Activated CD4-positive, alpha-beta T cell treated with anti-CD3 and anti-CD28 coated beads for 36 hours (primary cell): ENCODE data around the gene ZNF783. TPM values are rescaled to one million over a fixed set of nuclear protein-coding genes. Genes with fewer than 3 reads are reported as not detected.

Experiments
- ATAC-seq: fragments of 200-7000 bp; cut with Tn5 transposase; one replicate; pipeline ENCODE4 v1.10.0; 2021; ENCODE audit warnings: mild to moderate bottlenecking, moderate library complexity
- CTCF ChIA-PET: fragments of 350-600 bp; sonication (Branson Sonifier 250); formaldehyde crosslinking; loops from one replicate; lab custom pipeline; 2021; ENCODE audit warnings: antibody characterized with exemption; lab: Charles Lee
- POLR2A ChIA-PET: fragments of 350-600 bp; sonication (Branson Sonifier 250); formaldehyde crosslinking; loops from one replicate; lab custom pipeline; 2021; ENCODE audit warnings: antibody characterized with exemption, inconsistent platforms; lab: Charles Lee
- DNase-seq: peaks from one replicate; pipeline ENCODE4 v3.0.0-alpha.2; 2020
- H3K27ac Mint-ChIP-seq: one replicate; pipeline ENCODE4 v1.8.0; 2021; ENCODE audit warnings: mixed read lengths
- H3K27me3 Mint-ChIP-seq: one replicate; pipeline ENCODE4 v1.8.0; 2021; ENCODE audit warnings: mixed read lengths
- H3K36me3 Mint-ChIP-seq: one replicate; pipeline ENCODE4 v1.8.0; 2021; ENCODE audit warnings: low read depth, mixed read lengths
- H3K4me1 Mint-ChIP-seq: one replicate; pipeline ENCODE4 v1.8.0; 2021; ENCODE audit warnings: mixed read lengths
- H3K4me3 Mint-ChIP-seq: one replicate; pipeline ENCODE4 v1.8.0; 2021; ENCODE audit warnings: mild to moderate bottlenecking, moderate library complexity, mixed read lengths
- H3K9me3 Mint-ChIP-seq: one replicate; pipeline ENCODE4 v1.8.0; 2021; ENCODE audit warnings: low read depth, mixed read lengths
- intact Hi-C, 2 experiments: fragments of 100-400 bp; cut with DNase I in 1 of 2; cut with micrococcal nuclease in 1 of 2; formaldehyde crosslinking; loops; one replicate each; pipeline versions ENCODE4 v1.14.2 to v1.15.1; 2022 to 2024; cut with DNase I, micrococcal nuclease
- total RNA-seq, 2 experiments: library from RNA; stranded (reverse); gene quantifications; one replicate each; pipeline ENCODE4 v1.2.3, GENCODE V29; 2021

The ZNF783 gene
- total RNA-seq = 10 to 100 TPM; 14.5 to 15.4 TPM

DNA sequence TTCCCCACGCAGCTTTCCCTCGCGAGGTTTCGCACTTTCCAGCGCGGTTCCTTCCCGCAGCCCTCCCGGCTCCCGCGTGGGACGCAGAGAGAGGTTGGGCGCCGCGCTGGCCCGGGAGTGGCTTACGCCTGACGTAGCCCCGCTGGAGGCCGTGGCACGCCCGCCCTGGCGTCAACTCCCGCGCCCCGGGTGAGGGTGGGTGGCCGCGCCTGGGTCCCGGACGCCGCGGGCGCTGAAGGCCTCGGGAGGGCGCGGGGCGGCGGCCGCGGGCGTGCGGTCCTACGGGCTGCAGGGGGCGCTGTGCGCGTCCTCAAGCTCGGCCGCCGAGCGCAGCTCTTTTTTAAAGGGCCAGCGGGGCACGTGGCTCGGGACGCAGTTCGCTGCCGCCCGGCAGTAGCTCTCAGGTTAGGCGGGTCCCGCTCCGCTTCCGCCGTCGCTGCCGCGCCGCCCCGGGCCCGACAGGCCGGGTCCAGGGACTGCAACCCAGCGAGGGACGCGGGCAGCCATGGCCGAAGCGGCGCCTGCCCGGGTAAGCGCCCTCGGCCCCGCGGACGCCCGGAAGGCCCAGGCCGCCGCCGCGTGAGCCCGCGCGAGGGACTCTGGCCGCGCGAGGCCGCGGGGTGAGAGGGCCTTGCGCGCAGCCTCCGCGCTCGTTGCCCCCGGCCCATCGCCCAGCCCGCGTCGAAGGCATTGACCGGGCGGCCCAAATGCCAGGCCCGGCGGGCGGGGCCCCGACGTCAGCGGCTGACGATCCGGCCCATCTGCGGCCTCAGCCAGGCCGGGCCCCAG, at the start of gene ZNF783:
TSS of gene ZNF783 (plus strand) at position 368 of the 789 bp plus-strand sequence. CDS start at position 506, 138 bp downstream.
- Mint-ChIP-seq H3K4me1 (peaks cover 40% of the 10 kb centered on the region), H3K9me3 (no peaks in the 10 kb centered on the region), H3K36me3 (peaks cover 25% of the 10 kb centered on the region), H3K27ac (peak within 1 kb of the TSS; percentile 96), H3K27me3 (no peaks in the 10 kb centered on the region), H3K4me3 (peak within 1 kb of the TSS; percentile 74)
- DNase-seq = peak; percentile 92
- intact Hi-C loops = loop anchor here (1.0 to 5.0 kb wide), 18 partner anchors 13 to 360 kb away; partner anchors contain the start of genes ZNF398 (in 2 of the 2), ZNF425 (in 2 of the 2), PDIA4 (in 1 of the 2) and ZNF212 (in 1 of the 2)
- ChIA-PET CTCF (interaction anchor here (0.5 to 3.0 kb wide), 20 partner anchors 9 to 1414 kb away, joined by 3 to 29 read pairs (median 4); partner anchors contain the start of genes ZNF282 and ZNF398), POLR2A (interaction anchor here (0.6 to 2.5 kb wide), 13 partner anchors 9 to 59 kb away, joined by 3 to 14 read pairs (median 4); partner anchors contain the start of gene ZNF212)
- peak; percentile 84 for ATAC-seq

DNA sequence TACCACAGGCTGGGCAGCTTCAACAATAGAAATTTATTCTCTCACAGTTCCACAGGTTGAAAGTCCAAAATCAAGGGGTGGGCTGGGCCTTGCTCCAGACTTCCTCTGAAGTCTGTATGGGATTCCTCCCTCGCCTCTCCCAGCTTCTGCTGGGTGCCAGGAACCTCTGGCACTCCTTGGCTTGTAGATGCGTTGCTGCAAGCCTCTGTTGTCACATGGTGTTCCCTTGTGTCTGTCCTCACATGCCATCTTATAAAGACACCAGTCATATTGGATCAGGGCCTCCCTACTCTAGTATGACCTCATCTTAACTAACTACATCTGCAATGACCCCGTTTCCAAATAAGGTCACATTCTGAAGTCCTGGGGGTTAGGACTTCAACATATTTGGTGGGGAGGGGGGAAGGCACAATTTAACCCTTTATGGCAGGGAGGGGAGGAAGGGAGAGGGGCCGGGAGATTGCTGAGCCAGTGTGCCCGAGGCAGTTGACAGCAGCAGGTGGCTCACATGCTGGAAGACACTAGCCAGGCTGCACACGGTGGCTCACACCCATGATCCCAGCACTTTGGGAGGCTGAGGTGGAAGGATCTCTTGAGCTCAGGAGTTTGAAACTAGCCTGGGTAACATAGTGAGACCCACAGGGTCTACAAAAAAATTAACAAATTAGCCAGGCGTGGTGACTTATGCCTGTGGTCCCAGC, 47.8 kb upstream of the ZNF783 start:
- Mint-ChIP-seq H3K27me3 (no peaks in the 10 kb centered on the region), H3K36me3 (peaks cover 75% of the 10 kb centered on the region), H3K4me1 (peaks cover 20% of the 10 kb centered on the region), H3K4me3 (no peak overlapping the region), H3K27ac (peak overlapping the region; percentile 65), H3K9me3 (no peaks in the 10 kb centered on the region)
- DNase-seq (no peak), ATAC-seq (no peak)
- CTCF ChIA-PET = interaction anchor here (0.6 to 0.8 kb wide), 3 partner anchors 18 to 32 kb away, joined by 3 to 4 read pairs (median 3); no protein-coding TSS in a partner anchor
- POLR2A ChIA-PET = interaction anchor here (0.6 kb wide), 1 partner anchor 9 kb away, joined by 4 read pairs; no protein-coding TSS in a partner anchor
- intact Hi-C loops = no loop called here

DNA sequence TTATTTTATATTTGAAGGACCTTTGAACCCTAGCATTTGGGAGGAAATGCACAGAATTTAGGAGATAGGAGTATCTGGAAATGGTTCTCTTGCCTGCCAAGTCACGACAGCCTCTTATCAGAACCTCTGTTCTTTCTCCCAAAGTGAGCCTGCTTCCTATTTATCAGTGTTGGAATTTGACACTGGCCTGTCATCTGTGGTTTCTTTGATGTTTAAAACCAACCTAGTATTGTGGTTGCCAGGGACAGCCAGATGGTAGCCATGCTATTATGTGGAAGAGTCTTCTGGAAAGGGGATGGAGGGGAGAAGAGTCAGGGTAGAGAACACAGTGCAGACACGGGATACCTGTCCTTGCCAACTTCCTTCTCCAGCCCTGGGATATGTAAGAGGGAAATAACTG, 45.6 kb upstream of the ZNF783 start:
- H3K4me3 Mint-ChIP-seq = no peak overlapping the region
- H3K4me1 Mint-ChIP-seq = peaks cover 1% of the 10 kb centered on the region
- no peaks in the 10 kb centered on the region for H3K9me3 Mint-ChIP-seq
- POLR2A ChIA-PET = no interaction called here
- no peaks in the 10 kb centered on the region for H3K27me3 Mint-ChIP-seq
- CTCF ChIA-PET = no interaction called here
- H3K27ac Mint-ChIP-seq = no peak overlapping the region
- peaks cover 66% of the 10 kb centered on the region for H3K36me3 Mint-ChIP-seq
- DNase-seq (no peak), ATAC-seq (no peak)
- intact Hi-C loops = no loop called here

DNA sequence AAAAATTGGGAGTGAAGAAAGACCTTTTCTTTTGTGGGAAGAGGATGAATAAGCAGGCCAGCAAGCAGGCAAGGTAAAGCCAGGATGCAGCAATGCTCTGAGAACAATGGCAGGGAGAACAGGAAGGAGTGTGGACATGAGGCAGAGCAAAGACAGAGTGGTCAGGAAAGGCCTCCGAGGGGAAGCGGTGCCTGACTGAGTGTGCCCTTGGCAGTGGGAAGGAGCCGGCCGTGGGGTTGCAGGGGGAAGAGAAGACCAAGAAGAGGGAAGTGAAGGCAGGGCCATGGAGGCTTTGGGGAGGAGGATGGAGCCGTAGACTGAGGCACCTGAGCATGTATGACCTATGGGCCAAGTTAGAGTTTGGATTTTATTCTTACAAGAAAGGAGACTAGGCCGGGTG, 44.4 kb upstream of the ZNF783 start:
- no peaks in the 10 kb centered on the region for H3K9me3 Mint-ChIP-seq
- intact Hi-C loops = no loop called here
- no peaks in the 10 kb centered on the region for H3K4me1 Mint-ChIP-seq
- no peaks in the 10 kb centered on the region for H3K27me3 Mint-ChIP-seq
- peaks cover 65% of the 10 kb centered on the region for H3K36me3 Mint-ChIP-seq
- ATAC-seq (no peak), DNase-seq (no peak)
- ChIA-PET POLR2A (no interaction called here), CTCF (no interaction called here)
- peak overlapping the region; percentile 11 for H3K27ac Mint-ChIP-seq
- H3K4me3 Mint-ChIP-seq = no peak overlapping the region

DNA sequence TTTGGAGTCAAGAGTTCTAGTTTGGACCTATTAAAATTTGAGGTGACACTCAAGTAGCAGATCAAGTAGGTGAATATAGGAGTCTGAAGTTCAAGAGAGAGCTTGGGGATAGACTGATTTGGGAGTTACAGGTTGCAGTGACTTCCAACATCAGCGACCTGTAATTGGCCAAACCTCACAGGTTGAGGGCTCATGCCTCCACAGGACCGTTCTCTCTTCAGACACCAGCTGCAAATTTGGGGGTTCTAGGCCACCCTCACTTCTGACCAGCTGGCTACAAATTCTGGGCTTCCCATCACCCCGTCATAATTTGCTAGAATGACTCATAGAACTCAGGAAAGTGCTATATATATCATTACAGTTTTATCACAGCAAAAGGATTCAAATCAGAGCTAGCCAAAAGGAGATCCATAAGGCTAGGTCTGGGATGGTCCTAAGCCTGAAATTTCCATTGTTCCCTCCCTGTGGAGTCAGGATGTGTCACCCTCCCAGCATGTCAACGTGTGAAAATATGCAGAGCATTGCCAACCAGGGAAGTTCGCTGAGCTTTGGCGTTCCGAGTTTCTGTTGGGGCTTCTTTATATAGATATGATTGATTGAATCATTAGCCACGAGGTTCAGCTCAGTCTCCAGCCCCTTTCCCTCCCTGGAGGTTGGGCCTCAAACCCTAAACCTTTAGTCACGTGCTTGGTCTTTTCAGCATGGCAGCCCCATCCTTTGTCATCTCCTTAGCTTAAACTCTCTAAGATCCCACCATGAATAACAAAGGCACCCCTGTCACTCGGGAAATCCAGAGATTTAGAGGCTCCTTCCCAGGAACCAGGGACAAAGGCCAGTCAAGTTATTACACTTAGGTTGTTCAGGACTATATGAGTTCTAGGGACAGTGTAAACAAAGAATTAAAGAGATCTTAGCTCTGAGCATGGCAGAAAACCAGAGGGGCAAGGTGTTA, 43.3 kb upstream of the ZNF783 start:
- Mint-ChIP-seq H3K4me3 (no peak overlapping the region), H3K27me3 (no peaks in the 10 kb centered on the region), H3K9me3 (no peaks in the 10 kb centered on the region), H3K27ac (no peak overlapping the region), H3K4me1 (no peaks in the 10 kb centered on the region), H3K36me3 (peaks cover 61% of the 10 kb centered on the region)
- POLR2A ChIA-PET = interaction anchor here (1.4 kb wide), 1 partner anchor 9 kb away, joined by 5 read pairs; no protein-coding TSS in a partner anchor
- intact Hi-C loops = no loop called here
- CTCF ChIA-PET = interaction anchor here (0.5 to 1.4 kb wide), 5 partner anchors 9 to 1252 kb away, joined by 3 to 4 read pairs (median 3); no protein-coding TSS in a partner anchor
- ATAC-seq (no peak), DNase-seq (no peak)

DNA sequence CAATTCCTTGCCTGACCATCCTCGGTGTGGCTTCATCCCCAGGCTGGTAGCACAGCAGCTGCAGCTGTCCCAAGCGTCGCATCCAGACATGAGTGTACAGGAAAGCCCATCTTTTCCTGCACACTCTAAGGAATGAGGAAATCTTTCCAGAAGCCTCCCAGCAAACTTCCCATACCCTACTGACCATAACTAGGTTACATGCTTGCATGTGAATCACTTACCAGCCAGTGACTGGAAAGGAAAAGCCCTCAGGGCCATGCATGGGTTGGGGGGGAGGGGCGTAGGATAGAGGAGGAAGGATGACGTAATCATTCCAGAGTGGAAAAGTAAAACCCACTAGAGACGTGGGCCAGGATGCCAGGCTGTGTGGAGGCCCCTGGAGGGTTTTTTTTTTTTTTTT, 41.5 kb upstream of the ZNF783 start:
- no peak for ATAC-seq
- no peak for DNase-seq
- CTCF ChIA-PET = interaction anchor here (0.7 kb wide), 1 partner anchor 37 kb away, joined by 4 read pairs; no protein-coding TSS in a partner anchor
- no peak overlapping the region for H3K4me3 Mint-ChIP-seq
- POLR2A ChIA-PET = no interaction called here
- peaks cover 63% of the 10 kb centered on the region for H3K36me3 Mint-ChIP-seq
- intact Hi-C loops = no loop called here
- H3K27me3 Mint-ChIP-seq = no peaks in the 10 kb centered on the region
- no peaks in the 10 kb centered on the region for H3K4me1 Mint-ChIP-seq
- H3K27ac Mint-ChIP-seq = no peak overlapping the region
- H3K9me3 Mint-ChIP-seq = no peaks in the 10 kb centered on the region

DNA sequence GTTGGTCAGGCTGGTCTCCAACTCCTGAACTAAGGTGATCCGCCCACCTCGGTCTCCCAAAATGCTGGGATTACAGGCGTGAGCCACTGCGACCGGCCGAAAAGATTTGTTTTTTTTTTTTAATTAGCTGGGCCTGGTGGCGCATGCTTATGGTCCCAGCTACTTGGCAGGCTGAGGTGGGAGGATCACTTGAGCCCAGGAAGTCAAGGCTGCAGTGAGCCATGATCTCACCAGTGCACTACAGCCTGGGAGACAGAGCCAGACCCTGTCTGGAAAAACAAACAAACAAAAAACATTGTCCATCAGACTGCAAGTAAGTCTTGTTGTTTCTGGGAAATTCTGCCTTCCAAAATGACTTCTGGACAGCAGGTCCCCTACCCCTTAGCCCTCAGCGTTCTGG, 38.8 kb upstream of the ZNF783 start:
- Mint-ChIP-seq H3K4me3 (no peak overlapping the region), H3K4me1 (no peaks in the 10 kb centered on the region), H3K27ac (no peak overlapping the region), H3K36me3 (peaks cover 51% of the 10 kb centered on the region), H3K27me3 (no peaks in the 10 kb centered on the region), H3K9me3 (no peaks in the 10 kb centered on the region)
- ChIA-PET CTCF (interaction anchor here (0.9 kb wide), 1 partner anchor 26 kb away, joined by 3 read pairs; no protein-coding TSS in a partner anchor), POLR2A (interaction anchor here (0.6 kb wide), 1 partner anchor 9 kb away, joined by 4 read pairs; no protein-coding TSS in a partner anchor)
- intact Hi-C loops = no loop called here
- ATAC-seq = no peak
- no peak for DNase-seq

DNA sequence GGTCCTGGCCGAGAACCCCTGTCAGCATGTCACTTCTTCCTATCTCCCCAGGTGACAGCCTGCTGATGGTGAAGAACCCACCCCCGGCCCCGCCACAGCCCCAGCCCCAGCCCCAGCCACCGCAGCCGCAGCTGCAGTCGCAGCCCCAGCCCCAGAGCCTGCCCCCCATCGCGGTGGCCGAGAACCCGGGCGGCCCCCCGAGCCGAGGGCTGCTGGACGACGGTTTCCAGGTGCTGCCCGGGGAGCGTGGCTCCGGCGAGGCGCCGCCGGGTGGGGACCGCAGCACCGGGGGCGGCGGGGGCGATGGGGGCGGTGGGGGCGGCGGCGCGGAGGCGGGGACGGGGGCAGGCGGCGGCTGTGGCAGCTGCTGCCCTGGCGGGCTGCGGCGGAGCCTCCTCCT, 38.2 kb upstream of the ZNF783 start:
- H3K36me3 Mint-ChIP-seq = peaks cover 46% of the 10 kb centered on the region
- CTCF ChIA-PET = interaction anchor here (0.7 kb wide), 1 partner anchor 12 kb away, joined by 3 read pairs; no protein-coding TSS in a partner anchor

DNA sequence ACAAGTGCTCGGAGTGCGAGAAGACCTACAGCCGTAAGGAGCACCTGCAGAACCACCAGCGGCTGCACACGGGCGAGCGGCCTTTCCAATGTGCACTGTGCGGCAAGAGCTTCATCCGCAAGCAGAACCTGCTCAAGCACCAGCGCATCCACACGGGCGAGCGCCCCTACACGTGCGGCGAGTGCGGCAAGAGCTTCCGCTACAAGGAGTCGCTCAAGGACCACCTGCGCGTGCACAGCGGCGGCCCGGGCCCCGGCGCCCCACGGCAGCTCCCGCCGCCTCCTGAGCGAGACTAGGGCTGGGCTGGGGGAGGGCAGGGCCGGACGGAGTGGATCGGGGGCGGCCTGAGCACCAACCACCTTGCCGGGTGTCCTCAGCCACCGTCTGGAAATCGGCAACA, 37.6 kb upstream of the ZNF783 start:
- POLR2A ChIA-PET = no interaction called here
- H3K4me3 Mint-ChIP-seq = no peak overlapping the region
- DNase-seq (no peak), ATAC-seq (no peak)
- H3K4me1 Mint-ChIP-seq = no peaks in the 10 kb centered on the region
- no peaks in the 10 kb centered on the region for H3K27me3 Mint-ChIP-seq
- H3K36me3 Mint-ChIP-seq = peaks cover 40% of the 10 kb centered on the region
- no peak overlapping the region for H3K27ac Mint-ChIP-seq
- H3K9me3 Mint-ChIP-seq = no peaks in the 10 kb centered on the region
- intact Hi-C loops = no loop called here
- CTCF ChIA-PET = interaction anchor here (0.7 kb wide), 1 partner anchor 11 kb away, joined by 3 read pairs; no protein-coding TSS in a partner anchor

More for the DNA sequence above, 38.2 kb upstream of the ZNF783 start:
- Mint-ChIP-seq H3K4me3 (no peak overlapping the region), H3K4me1 (no peaks in the 10 kb centered on the region), H3K27ac (no peak overlapping the region), H3K27me3 (no peaks in the 10 kb centered on the region), H3K9me3 (no peaks in the 10 kb centered on the region)
- ATAC-seq (no peak), DNase-seq (no peak)
- POLR2A ChIA-PET = no interaction called here
- intact Hi-C loops = no loop called here

DNA sequence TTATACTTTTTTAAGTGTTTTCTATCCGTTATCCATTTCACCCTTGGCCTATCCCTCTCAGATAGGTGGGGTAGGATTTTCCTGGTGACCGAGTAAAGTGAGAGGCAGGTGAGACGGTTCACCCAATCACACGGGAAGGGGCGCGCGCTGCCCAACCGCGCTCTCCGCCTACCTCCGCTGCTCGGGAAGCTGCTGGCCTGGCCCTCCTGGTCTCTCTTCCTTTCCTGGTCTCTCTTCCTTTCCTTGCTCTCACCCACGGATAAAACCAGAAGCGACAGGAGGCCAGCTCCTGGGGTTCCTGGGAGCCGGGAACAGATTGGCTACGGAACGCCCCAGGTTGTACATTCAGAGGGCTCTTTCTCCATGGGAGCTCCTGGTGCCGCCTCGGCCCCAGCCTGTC, 36.9 kb upstream of the ZNF783 start:
- Mint-ChIP-seq H3K27ac (no peak overlapping the region), H3K4me3 (no peak overlapping the region), H3K27me3 (peaks cover 2% of the 10 kb centered on the region), H3K36me3 (peaks cover 36% of the 10 kb centered on the region), H3K9me3 (no peaks in the 10 kb centered on the region), H3K4me1 (no peaks in the 10 kb centered on the region)
- ATAC-seq (no peak), DNase-seq (no peak)
- intact Hi-C loops = no loop called here
- CTCF ChIA-PET = no interaction called here
- POLR2A ChIA-PET = no interaction called here
